K562 (cell line): ENCODE results near the gene FAF2. TPM values are rescaled to one million over a fixed set of nuclear protein-coding genes. Genes with fewer than 3 reads are reported as not detected.

Source experiments
- ATAC-seq: fragments of 200-7000 bp; cut with Tn5 transposase; 3 replicates; pipeline ENCODE4 v1.9.1; 2020; ENCODE audit warnings: moderate library complexity
- BruUV-seq: library from RNA; stranded (reverse); fragments of 400-500 nt; replicated peaks from 2 replicates; lab custom pipeline; 2021; lab: Mats Ljungman, UMichigan
- CTCF ChIA-PET: fragments of 300-600 bp; formaldehyde crosslinking; extraction: SDS; loops from one replicate; lab custom pipeline; 2021; ENCODE audit warnings: low intra/inter-chr PET ratio; lab: Yijun Ruan, JAX
- POLR2A ChIA-PET: fragments of 300-600, 350-650 bp; sonication (Branson Sonifier 250); formaldehyde crosslinking; extraction: SDS; loops from one replicate; lab custom pipeline; 2021; ENCODE audit warnings: antibody characterized with exemption, inconsistent platforms; lab: Yijun Ruan, JAX
- DNase-seq, 4 experiments: peaks; one replicate each; pipeline versions ENCODE4 v3.0.0 to v3.0.0-alpha.2; 2011 to 2018; ENCODE audit warnings: low spot score in 3 of 4, mixed read lengths in 3 of 4; ENCODE audit errors: extremely low read depth in 1 of 4
- FAIRE-seq: peaks from 2 replicates; lab custom pipeline; 2011; peaks lifted over from hg19 to GRCh38; lab: Jason Lieb, UNC
- H2AFZ ChIP-seq: 2 replicates; pipeline ENCODE4 v1.6.0; 2011; ENCODE audit warnings: low read depth, low read length, control low read depth, inconsistent platforms
- H3K27ac ChIP-seq: fragments of 200-600 bp; 3 replicates; pipeline ENCODE4 v1.8.0; 2011; ENCODE audit warnings: low read depth, mild to moderate bottlenecking, control low read depth, inconsistent platforms, low read length, moderate library complexity, mixed read lengths; ENCODE audit errors: extremely low read depth
- H3K27me3 ChIP-seq, 2 experiments: fragments of 300-600 bp in 1 of 2; 2 replicates in 1 of 2; 3 replicates in 1 of 2; pipeline versions ENCODE4 v1.6.0 to v1.8.0; 2011; ENCODE audit warnings: inconsistent platforms in 2 of 2, low read length in 2 of 2, mild to moderate bottlenecking in 1 of 2, mixed read lengths in 1 of 2, moderate library complexity in 1 of 2; ENCODE audit not compliant: control insufficient read depth in 2 of 2, insufficient read depth in 2 of 2
- H3K36me3 ChIP-seq: fragments of 300-600 bp; 3 replicates; pipeline ENCODE4 v1.8.0; 2011; ENCODE audit warnings: mild to moderate bottlenecking, low read length, inconsistent platforms; ENCODE audit not compliant: control insufficient read depth, insufficient read depth
- H3K4me1 ChIP-seq, 2 experiments: fragments of 200-600 bp in 1 of 2; replicated peaks in 1 of 2; 2 replicates in 1 of 2; 3 replicates in 1 of 2; pipeline versions ENCODE4 v1.5.1 to v1.8.0; 2011; ENCODE audit warnings: inconsistent platforms in 2 of 2, low read length in 2 of 2, mild to moderate bottlenecking in 1 of 2, mixed read lengths in 1 of 2, moderate library complexity in 1 of 2; ENCODE audit not compliant: control insufficient read depth in 2 of 2, insufficient read depth in 2 of 2
- H3K4me2 ChIP-seq: 2 replicates; pipeline ENCODE4 v1.6.1; 2011; ENCODE audit warnings: low read length, control low read depth, inconsistent platforms, mixed read lengths; ENCODE audit not compliant: insufficient read depth
- H3K4me3 ChIP-seq: fragments of 200-600 bp; sonication (generic), shearing (Covaris generic); 2 replicates; pipeline ENCODE4 v1.5.1; 2016; ENCODE audit warnings: control low read depth, inconsistent platforms
- H3K79me2 ChIP-seq: fragments of 200-600 bp; 3 replicates; pipeline ENCODE4 v1.8.0; 2011; ENCODE audit warnings: low read length, inconsistent platforms; ENCODE audit not compliant: control insufficient read depth, insufficient read depth
- H3K9ac ChIP-seq, 2 experiments: 2 replicates each; pipeline versions ENCODE4 v1.6.0 to v1.6.1; 2011; ENCODE audit warnings: low read depth in 2 of 2, low read length in 2 of 2, control low read depth in 1 of 2, inconsistent platforms in 1 of 2, mild to moderate bottlenecking in 1 of 2, mixed read lengths in 1 of 2; ENCODE audit not compliant: insufficient read depth in 1 of 2
- H3K9me1 ChIP-seq: one replicate; pipeline ENCODE4 v1.6.0; 2011; ENCODE audit warnings: inconsistent platforms, mild to moderate bottlenecking, low read length, moderate library complexity; ENCODE audit not compliant: control insufficient read depth, insufficient read depth
- H3K9me3 ChIP-seq: replicated peaks from 2 replicates; pipeline ENCODE4 v1.5.1; 2011; ENCODE audit warnings: low read depth, low read length, inconsistent platforms; ENCODE audit not compliant: control insufficient read depth, insufficient read depth
- H4K20me1 ChIP-seq: replicated peaks from 2 replicates; pipeline ENCODE4 v1.6.1; 2011; ENCODE audit warnings: low read length, inconsistent platforms, mixed read lengths; ENCODE audit not compliant: control insufficient read depth, insufficient read depth
- GATAD2B ChIP-seq: fragments of 450-650 bp; IDR thresholded peaks from 2 replicates; pipeline ENCODE4 v1.6.1; 2017; ENCODE audit warnings: mild to moderate bottlenecking, borderline replicate concordance
- HDAC1 ChIP-seq, 2 experiments: fragments of 450-650 bp; IDR thresholded peaks; 2 replicates each; pipeline ENCODE4 v1.6.1; 2016 to 2017; ENCODE audit warnings: inconsistent platforms in 1 of 2, mild to moderate bottlenecking in 1 of 2, moderate library complexity in 1 of 2
- NR1H2 ChIP-seq: sonication (generic); formaldehyde crosslinking; IDR thresholded peaks from 2 replicates; pipeline ENCODE4 v1.4.0; 2020; ENCODE audit warnings: mild to moderate bottlenecking, missing genetic modification reagents
- SMAD4 ChIP-seq: fragments of 250-450 bp; sonication (Bioruptor Pico); conservative IDR thresholded peaks from 2 replicates; pipeline ENCODE4 v1.8.0; 2021; ENCODE audit warnings: inconsistent platforms, mild to moderate bottlenecking, moderate library complexity
- ZNF121 ChIP-seq: sonication (generic); formaldehyde crosslinking; conservative IDR thresholded peaks from 2 replicates; pipeline ENCODE4 v1.8.0; 2022; ENCODE audit warnings: missing genetic modification reagents
- ZNF3 ChIP-seq: fragments of 250-450 bp; sonication (Bioruptor Pico); IDR thresholded peaks from 2 replicates; pipeline ENCODE4 v1.5.0; 2021; ENCODE audit warnings: mild to moderate bottlenecking, moderate library complexity
- WGBS: fragments of 100-300 bp; shearing (Covaris generic); methylation state at CpG from one replicate; pipeline ENCODE4 v1.1.6; 2016; ENCODE audit warnings: low coverage, mixed read lengths; ENCODE audit not compliant: insufficient coverage; ENCODE audit errors: missing lambda C conversion rate; 5-methylcytosine and 5-hydroxymethylcytosine counted together
- in situ Hi-C: fragments of 300-500 bp; cut with MboI; formaldehyde crosslinking; loops from 4 replicates; pipeline ENCODE4 v1.15.0; 2018; ENCODE audit warnings: inconsistent platforms, mixed read lengths
- intact Hi-C: fragments of 100-400 bp; cut with micrococcal nuclease; formaldehyde crosslinking; loops from 2 replicates; pipeline ENCODE4 v1.14.2; 2022
- polyA plus RNA-seq, 8 experiments: library from polyadenylated mRNA; depleted of rRNA in 4 of 8; stranded (reverse) in 5 of 8; unstranded in 3 of 8; fragments of >200 nt; fragmentation: Nextera tagmentation in 2 of 8; fragmentation: Illumina TruSeq in 1 of 8; extraction: Ambion mirVana in 2 of 8; extraction: Trizol in 1 of 8; gene quantifications; 2 replicates each; pipeline versions ENCODE4 v1.2.1 to v1.2.3, GENCODE V29; 2011 to 2014; ENCODE audit warnings: inconsistent platforms in 1 of 8, missing spikeins in 1 of 8
- total RNA-seq, 7 experiments: library from RNA; depleted of rRNA in 6 of 7; stranded (reverse); fragments of >200 nt in 6 of 7; fragmentation: Illumina TruSeq in 2 of 7; extraction: Trizol in 2 of 7; gene quantifications; 2 replicates each; pipeline versions ENCODE4 v1.2.1 to v1.2.3, GENCODE V29; 2011 to 2021; ENCODE audit warnings: low replicate concordance in 1 of 7

Gene FAF2
- total and polyA plus RNA-seq, 9 of the 15 experiments (the other 6 are each of a cell fraction or from before 2014, with no cell fraction given) = 25.0 to 44.6 (median 36.1) TPM

DNA sequence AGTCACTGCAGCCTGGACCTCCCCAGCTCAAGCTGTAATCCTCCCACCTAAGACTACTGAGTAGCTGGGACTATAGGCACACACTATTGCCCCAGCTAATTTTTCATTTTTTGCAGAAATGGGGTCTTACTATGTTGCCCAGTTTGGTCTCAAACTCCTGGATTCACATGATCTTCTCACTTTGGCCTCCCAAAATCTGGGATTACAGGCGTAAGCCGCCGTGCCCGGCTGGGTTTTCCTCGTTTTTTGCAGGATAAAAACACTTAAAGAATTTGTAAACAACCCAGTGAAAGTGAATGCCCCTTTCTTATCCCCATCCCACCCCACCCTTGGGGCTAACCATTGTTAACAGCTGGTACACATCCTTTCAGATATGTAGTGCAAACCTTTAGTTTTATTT is 39.6 kb upstream of the FAF2 start:
- POLR2A ChIA-PET = interaction anchor here (0.7 to 2.9 kb wide), 2 partner anchors 15 to 20 kb away, joined by 3 to 15 read pairs; no protein-coding TSS in a partner anchor
- no peaks in the 10 kb centered on the region for H3K9me1 ChIP-seq
- intact Hi-C loops = no loop called here

DNA sequence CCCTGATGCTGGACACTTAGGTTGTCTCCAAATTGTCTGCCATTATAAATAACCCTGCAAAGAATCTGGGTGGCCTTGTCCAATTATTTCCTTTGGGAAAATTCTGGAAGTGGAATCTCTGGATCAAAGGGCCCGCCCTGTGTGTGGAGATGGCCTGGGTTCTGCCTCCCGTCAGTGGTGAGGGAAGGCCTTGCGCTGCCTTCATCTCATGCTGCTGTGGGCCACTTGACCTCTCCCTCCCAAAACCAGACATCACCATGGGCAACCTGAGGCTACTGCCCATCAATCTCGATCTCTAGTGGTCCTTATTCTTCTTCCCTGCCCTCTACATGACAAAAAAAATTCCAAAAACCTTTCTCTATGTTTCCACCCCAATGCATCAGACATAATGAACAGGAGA is 38.4 kb upstream of the FAF2 start:
- FAIRE-seq = no peak
- H3K4me2 ChIP-seq = no peak overlapping the region
- no peaks in the 10 kb centered on the region for H3K27me3 ChIP-seq
- H3K36me3 ChIP-seq = peaks cover 39% of the 10 kb centered on the region; the same call in 2 of the 3 replicates
- POLR2A ChIA-PET = interaction anchor here (0.7 to 1.2 kb wide), 2 partner anchors 15 to 127 kb away, joined by 3 read pairs; partner anchors contain the start of gene RNF44
- no peak for ATAC-seq
- H3K4me1 ChIP-seq = no peaks in the 10 kb centered on the region; a peak in 2 of 5 replicates
- in situ Hi-C loops = no loop called here
- no peak for TF ChIP-seq NR1H2
- TF ChIP-seq GATAD2B = no peak
- no peak for TF ChIP-seq HDAC1 (IDR thresholded peaks at IDR 0.05)
- TF ChIP-seq, all 486 proteins: peak for 0
- Histone ChIP-seq H3K4me3 (no peak overlapping the region), H3K9ac (no peak overlapping the region), H2AFZ (no peak overlapping the region), H3K27ac (no peak overlapping the region), H3K9me3 (no peaks in the 10 kb centered on the region), H4K20me1 (peaks cover 9% of the 10 kb centered on the region; the same call in 1 of the 2 replicates), H3K79me2 (peaks cover 6% of the 10 kb centered on the region; the same call in 2 of the 3 replicates), H3K9me1 (peaks cover 4% of the 10 kb centered on the region)
- 86% methylated on average over 4 of the region's 4 CpGs for WGBS
- no TSS peak for BruUV-seq
- peak in 2 of 4 experiments; percentile 6 to 9 for DNase-seq
- CTCF ChIA-PET = no interaction called here
- intact Hi-C loops = loop anchor here (10.0 kb wide), 1 partner anchor 75 kb away; no protein-coding TSS in a partner anchor

More for the DNA sequence above, 39.6 kb upstream of the FAF2 start:
- 80% methylated on average over 5 of the region's 5 CpGs for WGBS
- Histone ChIP-seq H3K36me3 (peaks cover 39% of the 10 kb centered on the region; the same call in 2 of the 3 replicates), H3K27ac (no peak overlapping the region), H3K9ac (no peak overlapping the region), H3K4me2 (no peak overlapping the region), H3K4me3 (no peak overlapping the region), H4K20me1 (peaks cover 6% of the 10 kb centered on the region; the same call in 1 of the 2 replicates), H3K4me1 (peaks cover 0 to 7% of the 10 kb centered on the region in 2 experiments; a peak in 2 of 5 replicates), H3K27me3 (no peaks in the 10 kb centered on the region), H3K79me2 (no peaks in the 10 kb centered on the region), H3K9me3 (no peaks in the 10 kb centered on the region), H2AFZ (no peak overlapping the region)
- ATAC-seq = no peak
- no peak for TF ChIP-seq ZNF3 (CRISPR knock-in tag)
- no peak for TF ChIP-seq SMAD4 (CRISPR knock-in tag)
- 0 out of 2 replicates have a peak, but pooled peaks have one; percentile 6 for TF ChIP-seq ZNF121 (CRISPR knock-in tag)
- BruUV-seq = no TSS peak
- CTCF ChIA-PET = no interaction called here
- FAIRE-seq = no peak
- in situ Hi-C loops = no loop called here
- DNase-seq = peak in 2 of 4 experiments; percentile 5
